ENCODE measurements around the gene PPP1R3G. TPM values are rescaled to one million over a fixed set of nuclear protein-coding genes. Genes with fewer than 3 reads are reported as not detected.

The PPP1R3G gene
- total and polyA plus RNA-seq, 2 of the 13 experiments (the other 11 are each of a cell fraction or from before 2014, with no cell fraction given): 1.2 to 1.3 TPM

DNA sequence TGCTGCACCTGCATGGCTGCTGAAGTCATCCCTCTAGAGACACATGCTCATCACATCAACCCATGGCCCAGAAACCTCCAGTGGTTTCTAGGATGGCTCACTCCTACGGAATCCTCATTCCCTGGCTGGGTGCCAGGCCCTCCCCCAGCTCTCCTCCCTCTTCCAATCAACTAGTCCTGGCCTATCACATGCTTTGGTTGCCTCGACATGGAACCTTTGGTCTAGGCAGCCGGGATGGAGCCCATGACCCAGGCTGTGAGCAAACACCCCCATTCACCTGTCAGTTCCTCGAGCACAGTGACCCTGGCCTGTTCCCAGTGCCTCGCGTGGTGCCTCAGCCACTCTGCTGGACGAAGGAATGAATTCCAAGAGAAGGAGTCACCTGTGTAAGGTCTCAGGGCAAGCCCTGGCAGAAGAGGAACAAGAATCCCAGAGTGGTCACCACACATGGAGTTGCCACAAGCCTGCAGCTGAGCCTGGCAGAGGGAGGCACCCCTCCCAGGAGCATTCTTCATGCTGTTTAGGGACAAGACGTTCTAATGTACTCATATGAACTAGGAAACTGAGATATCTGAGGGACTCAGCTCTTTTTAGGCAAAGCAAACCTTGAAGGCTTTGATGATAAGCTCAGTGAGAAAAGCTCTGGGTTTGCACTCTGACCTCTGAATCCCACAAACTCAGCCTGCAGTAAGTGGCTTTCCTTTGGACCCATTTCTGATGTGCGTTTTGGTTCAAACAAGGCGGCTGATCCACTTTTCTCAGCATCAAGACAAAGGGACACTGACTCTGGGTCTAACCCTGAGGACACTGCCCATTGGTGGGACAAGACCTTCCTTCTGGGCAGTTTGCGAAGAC, 40.2 kb downstream of the PPP1R3G start (continued):
- no peak for TF ChIP-seq CAMTA2 (CRISPR knock-in tag; IDR thresholded peaks at IDR 0.05; ENCODE audit: borderline replicate concordance)
- TF ChIP-seq, protein P1, sequence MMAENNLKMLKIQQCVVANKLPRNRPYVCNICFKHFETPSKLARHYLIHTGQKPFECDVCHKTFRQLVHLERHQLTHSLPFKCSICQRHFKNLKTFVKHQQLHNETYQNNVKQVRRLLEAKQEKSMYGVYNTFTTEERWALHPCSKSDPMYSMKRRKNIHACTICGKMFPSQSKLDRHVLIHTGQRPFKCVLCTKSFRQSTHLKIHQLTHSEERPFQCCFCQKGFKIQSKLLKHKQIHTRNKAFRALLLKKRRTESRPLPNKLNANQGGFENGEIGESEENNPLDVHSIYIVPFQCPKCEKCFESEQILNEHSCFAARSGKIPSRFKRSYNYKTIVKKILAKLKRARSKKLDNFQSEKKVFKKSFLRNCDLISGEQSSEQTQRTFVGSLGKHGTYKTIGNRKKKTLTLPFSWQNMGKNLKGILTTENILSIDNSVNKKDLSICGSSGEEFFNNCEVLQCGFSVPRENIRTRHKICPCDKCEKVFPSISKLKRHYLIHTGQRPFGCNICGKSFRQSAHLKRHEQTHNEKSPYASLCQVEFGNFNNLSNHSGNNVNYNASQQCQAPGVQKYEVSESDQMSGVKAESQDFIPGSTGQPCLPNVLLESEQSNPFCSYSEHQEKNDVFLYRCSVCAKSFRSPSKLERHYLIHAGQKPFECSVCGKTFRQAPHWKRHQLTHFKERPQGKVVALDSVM (CRISPR knock-in tag; IDR thresholded peaks at IDR 0.05): no peak
- no peak for TF ChIP-seq SP2 (CRISPR knock-in tag; IDR thresholded peaks at IDR 0.05)
- TF ChIP-seq ZNF7 (CRISPR knock-in tag; IDR thresholded peaks at IDR 0.05): no peak
- TF ChIP-seq ZNF430 (CRISPR knock-in tag; IDR thresholded peaks at IDR 0.05): no peak
- no peak for TF ChIP-seq TBX3 (IDR thresholded peaks at IDR 0.05; ENCODE audit: borderline replicate concordance)
- TF ChIP-seq, protein P2, sequence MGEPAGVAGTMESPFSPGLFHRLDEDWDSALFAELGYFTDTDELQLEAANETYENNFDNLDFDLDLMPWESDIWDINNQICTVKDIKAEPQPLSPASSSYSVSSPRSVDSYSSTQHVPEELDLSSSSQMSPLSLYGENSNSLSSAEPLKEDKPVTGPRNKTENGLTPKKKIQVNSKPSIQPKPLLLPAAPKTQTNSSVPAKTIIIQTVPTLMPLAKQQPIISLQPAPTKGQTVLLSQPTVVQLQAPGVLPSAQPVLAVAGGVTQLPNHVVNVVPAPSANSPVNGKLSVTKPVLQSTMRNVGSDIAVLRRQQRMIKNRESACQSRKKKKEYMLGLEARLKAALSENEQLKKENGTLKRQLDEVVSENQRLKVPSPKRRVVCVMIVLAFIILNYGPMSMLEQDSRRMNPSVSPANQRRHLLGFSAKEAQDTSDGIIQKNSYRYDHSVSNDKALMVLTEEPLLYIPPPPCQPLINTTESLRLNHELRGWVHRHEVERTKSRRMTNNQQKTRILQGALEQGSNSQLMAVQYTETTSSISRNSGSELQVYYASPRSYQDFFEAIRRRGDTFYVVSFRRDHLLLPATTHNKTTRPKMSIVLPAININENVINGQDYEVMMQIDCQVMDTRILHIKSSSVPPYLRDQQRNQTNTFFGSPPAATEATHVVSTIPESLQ (CRISPR knock-in tag; conservative IDR thresholded peaks at IDR 0.05): no peak
- 0 out of 2 replicates have a peak, but pooled peaks have one; percentile 51 for TF ChIP-seq NR2F6 (IDR thresholded peaks at IDR 0.05)
- TF ChIP-seq NR2F6 (CRISPR knock-in tag; IDR thresholded peaks at IDR 0.05): peak; percentile 17; the same call in 1 of the 2 replicates
- TF ChIP-seq NFIC (IDR thresholded peaks at IDR 0.05; ENCODE audit: low read length): peak; percentile 3; the same call in 1 of the 2 replicates
- no peak for TF ChIP-seq SRSF4 (IDR thresholded peaks at IDR 0.05; ENCODE audit: low read depth, low read length, poor library complexity, severe bottlenecking)
- no peak for TF ChIP-seq ZNF776 (CRISPR knock-in tag; IDR thresholded peaks at IDR 0.05)
- TF ChIP-seq ZNF546 (CRISPR knock-in tag; conservative IDR thresholded peaks at IDR 0.05): no peak
- TF ChIP-seq DMAP1 (CRISPR knock-in tag; IDR thresholded peaks at IDR 0.05): no peak; the same call in 1 of the 2 replicates
- TF ChIP-seq, protein P3, sequence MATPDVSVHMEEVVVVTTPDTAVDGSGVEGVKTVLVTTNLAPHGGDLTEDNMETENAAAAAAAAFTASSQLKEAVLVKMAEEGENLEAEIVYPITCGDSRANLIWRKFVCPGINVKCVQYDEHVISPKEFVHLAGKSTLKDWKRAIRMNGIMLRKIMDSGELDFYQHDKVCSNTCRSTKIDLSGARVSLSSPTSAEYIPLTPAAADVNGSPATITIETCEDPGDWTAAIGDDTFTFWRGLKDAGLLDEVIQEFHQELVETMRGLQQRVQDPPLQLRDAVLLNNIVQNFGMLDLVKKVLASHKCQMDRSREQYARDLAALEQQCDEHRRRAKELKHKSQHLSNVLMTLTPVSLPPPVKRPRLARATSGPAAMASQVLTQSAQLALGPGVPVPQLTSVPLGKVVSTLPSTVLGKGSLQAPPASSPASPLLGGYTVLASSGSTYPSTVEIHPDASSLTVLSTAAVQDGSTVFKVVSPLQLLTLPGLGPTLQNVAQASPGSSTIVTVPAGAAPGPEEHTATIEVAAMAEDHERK (CRISPR knock-in tag; IDR thresholded peaks at IDR 0.05; ENCODE audit: low read depth): no peak
- TF ChIP-seq KDM2A (CRISPR knock-in tag; IDR thresholded peaks at IDR 0.05; ENCODE audit: borderline replicate concordance, low read depth): 0 out of 2 replicates have a peak, but pooled peaks have one; percentile 34
- TF ChIP-seq FOXA1 (IDR thresholded peaks at IDR 0.05): no peak
- TF ChIP-seq FOXA1 (CRISPR knock-in tag; IDR thresholded peaks at IDR 0.05): 0 out of 2 replicates have a peak, but pooled peaks have one; percentile 1
- TF ChIP-seq, protein P4, sequence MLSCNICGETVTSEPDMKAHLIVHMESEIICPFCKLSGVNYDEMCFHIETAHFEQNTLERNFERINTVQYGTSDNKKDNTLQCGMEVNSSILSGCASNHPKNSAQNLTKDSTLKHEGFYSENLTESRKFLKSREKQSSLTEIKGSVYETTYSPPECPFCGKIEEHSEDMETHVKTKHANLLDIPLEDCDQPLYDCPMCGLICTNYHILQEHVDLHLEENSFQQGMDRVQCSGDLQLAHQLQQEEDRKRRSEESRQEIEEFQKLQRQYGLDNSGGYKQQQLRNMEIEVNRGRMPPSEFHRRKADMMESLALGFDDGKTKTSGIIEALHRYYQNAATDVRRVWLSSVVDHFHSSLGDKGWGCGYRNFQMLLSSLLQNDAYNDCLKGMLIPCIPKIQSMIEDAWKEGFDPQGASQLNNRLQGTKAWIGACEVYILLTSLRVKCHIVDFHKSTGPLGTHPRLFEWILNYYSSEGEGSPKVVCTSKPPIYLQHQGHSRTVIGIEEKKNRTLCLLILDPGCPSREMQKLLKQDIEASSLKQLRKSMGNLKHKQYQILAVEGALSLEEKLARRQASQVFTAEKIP (CRISPR knock-in tag; IDR thresholded peaks at IDR 0.05; ENCODE audit: borderline replicate concordance): no peak
- TF ChIP-seq MZF1 (CRISPR knock-in tag; IDR thresholded peaks at IDR 0.05; ENCODE audit: borderline replicate concordance): no peak
- TF ChIP-seq, protein P5, sequence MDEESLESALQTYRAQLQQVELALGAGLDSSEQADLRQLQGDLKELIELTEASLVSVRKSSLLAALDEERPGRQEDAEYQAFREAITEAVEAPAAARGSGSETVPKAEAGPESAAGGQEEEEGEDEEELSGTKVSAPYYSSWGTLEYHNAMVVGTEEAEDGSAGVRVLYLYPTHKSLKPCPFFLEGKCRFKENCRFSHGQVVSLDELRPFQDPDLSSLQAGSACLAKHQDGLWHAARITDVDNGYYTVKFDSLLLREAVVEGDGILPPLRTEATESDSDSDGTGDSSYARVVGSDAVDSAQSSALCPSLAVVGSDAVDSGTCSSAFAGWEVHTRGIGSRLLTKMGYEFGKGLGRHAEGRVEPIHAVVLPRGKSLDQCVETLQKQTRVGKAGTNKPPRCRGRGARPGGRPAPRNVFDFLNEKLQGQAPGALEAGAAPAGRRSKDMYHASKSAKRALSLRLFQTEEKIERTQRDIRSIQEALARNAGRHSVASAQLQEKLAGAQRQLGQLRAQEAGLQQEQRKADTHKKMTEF (CRISPR knock-in tag; IDR thresholded peaks at IDR 0.05): no peak
- no peak for TF ChIP-seq MEIS2 (CRISPR knock-in tag; IDR thresholded peaks at IDR 0.05)
